HepG2 (cell line): ENCODE results near the gene MICB. TPM values are rescaled to one million over a fixed set of nuclear protein-coding genes. Genes with fewer than 3 reads are reported as not detected.

Experiments used
- ATAC-seq: fragments of 200-7000 bp; cut with Tn5 transposase; 3 replicates; pipeline ENCODE4 v1.9.1; 2020; ENCODE audit warnings: mild to moderate bottlenecking, moderate library complexity
- BruUV-seq: library from RNA; stranded (reverse); fragments of 400-500 nt; replicated peaks from 2 replicates; lab custom pipeline; 2021; lab: Mats Ljungman, UMichigan
- CTCF ChIA-PET: fragments of 300-600 bp; formaldehyde crosslinking; extraction: SDS; loops from one replicate; lab custom pipeline; 2021; ENCODE audit warnings: low total read pairs, inconsistent platforms, low intra/inter-chr PET ratio; lab: Yijun Ruan, JAX
- POLR2A ChIA-PET: fragments of 350-600 bp; sonication (Branson Sonifier 250); formaldehyde crosslinking; loops from one replicate; lab custom pipeline; 2020; ENCODE audit warnings: antibody characterized with exemption, inconsistent platforms; lab: Yijun Ruan, JAX
- DNase-seq: peaks from one replicate; pipeline ENCODE4 v3.0.0-alpha.2; 2015; ENCODE audit warnings: low spot score
- FAIRE-seq: peaks from 3 replicates; lab custom pipeline; 2011; peaks lifted over from hg19 to GRCh38; lab: Jason Lieb, UNC
- H2AFZ ChIP-seq: one replicate; pipeline ENCODE4 v1.6.1; 2011; ENCODE audit warnings: low read length, inconsistent platforms
- H3K27ac ChIP-seq: fragments of 300-600 bp; 3 replicates; pipeline ENCODE4 v1.8.0; 2011; ENCODE audit warnings: mixed run types, mild to moderate bottlenecking, mixed read lengths, low read length, inconsistent platforms; ENCODE audit not compliant: insufficient read depth; ENCODE audit errors: extremely low read length
- H3K27me3 ChIP-seq, 2 experiments: fragments of 200-600 bp in 1 of 2; 2 replicates in 1 of 2; 3 replicates in 1 of 2; pipeline versions ENCODE4 v1.6.0 to v1.8.0; 2011; ENCODE audit warnings: low read length in 2 of 2, mild to moderate bottlenecking in 2 of 2, moderate library complexity in 2 of 2, inconsistent platforms in 1 of 2; ENCODE audit not compliant: insufficient read depth in 2 of 2, control insufficient read depth in 1 of 2
- H3K36me3 ChIP-seq, 2 experiments: fragments of 200-600 bp in 1 of 2; replicated peaks in 1 of 2; 2 replicates in 1 of 2; 3 replicates in 1 of 2; pipeline versions ENCODE4 v1.5.1 to v1.8.0; 2011; ENCODE audit warnings: low read length in 2 of 2, inconsistent platforms in 1 of 2; ENCODE audit not compliant: insufficient read depth in 2 of 2, control insufficient read depth in 1 of 2
- H3K4me1 ChIP-seq: 2 replicates; pipeline ENCODE4 v1.5.1; 2012; ENCODE audit warnings: low read length, inconsistent platforms; ENCODE audit not compliant: insufficient read depth
- H3K4me2 ChIP-seq: 2 replicates; pipeline ENCODE4 v1.6.0; 2011; ENCODE audit warnings: low read depth, low read length, inconsistent platforms
- H3K4me3 ChIP-seq, 3 experiments: fragments of 200-600 bp in 1 of 3; sonication (generic), shearing (Covaris generic) in 1 of 3; replicated peaks in 1 of 3; 2 replicates each; pipeline ENCODE4 v1.5.1; 2011 to 2016; ENCODE audit warnings: low read length in 3 of 3, inconsistent platforms in 2 of 3, low read depth in 2 of 3, mild to moderate bottlenecking in 2 of 3, control low read depth in 1 of 3, mixed read lengths in 1 of 3; ENCODE audit not compliant: insufficient read depth in 1 of 3
- H3K79me2 ChIP-seq: one replicate; pipeline ENCODE4 v1.6.1; 2011; ENCODE audit warnings: low read length, inconsistent platforms; ENCODE audit not compliant: insufficient read depth
- H3K9ac ChIP-seq: 2 replicates; pipeline ENCODE4 v1.6.0; 2011; ENCODE audit warnings: mild to moderate bottlenecking, low read depth, low read length, inconsistent platforms; ENCODE audit not compliant: insufficient read depth
- H3K9me3 ChIP-seq: 2 replicates; pipeline ENCODE4 v1.5.1; 2012; ENCODE audit warnings: mild to moderate bottlenecking, low read length
- H4K20me1 ChIP-seq: 2 replicates; pipeline ENCODE4 v1.6.0; 2011; ENCODE audit warnings: inconsistent platforms, mild to moderate bottlenecking, low read length, moderate library complexity; ENCODE audit not compliant: insufficient read depth
- ESRRA ChIP-seq: sonication (generic); formaldehyde crosslinking; IDR thresholded peaks from 2 replicates; pipeline ENCODE4 v1.5.1; 2020; ENCODE audit warnings: mild to moderate bottlenecking, low read depth, missing genetic modification reagents
- PAF1 ChIP-seq: IDR thresholded peaks from 2 replicates; pipeline ENCODE4 v1.6.1; 2016; ENCODE audit warnings: missing genetic modification reagents, missing compliant biosample characterization
- POLR2A ChIP-seq, 2 experiments: IDR thresholded peaks; 2 replicates each; pipeline ENCODE4 v1.6.1; 2011; ENCODE audit warnings: low read depth in 2 of 2, low read length in 2 of 2, mild to moderate bottlenecking in 1 of 2, moderate library complexity in 1 of 2; ENCODE audit not compliant: insufficient read depth in 1 of 2
- POLR2AphosphoS5 ChIP-seq: IDR thresholded peaks from 2 replicates; pipeline ENCODE4 v1.6.1; 2012; ENCODE audit warnings: low read depth, low read length
- POLR2G ChIP-seq: fragments of 200-400 bp; formaldehyde crosslinking; IDR thresholded peaks from 2 replicates; pipeline ENCODE4 v1.6.1; 2018; ENCODE audit warnings: mild to moderate bottlenecking, low read depth, low read length, moderate library complexity
- RBM22 ChIP-seq: fragments of 200-400 bp; formaldehyde crosslinking; optimal IDR thresholded peaks from 2 replicates; pipeline ENCODE3; 2017; ENCODE audit warnings: mild to moderate bottlenecking, low read length, moderate library complexity
- SSRP1 ChIP-seq: IDR thresholded peaks from 2 replicates; pipeline ENCODE4 v1.6.1; 2016; ENCODE audit warnings: control low read depth
- ZBTB1 ChIP-seq: sonication (generic); formaldehyde crosslinking; IDR thresholded peaks from 2 replicates; pipeline ENCODE4 v1.4.0; 2020; ENCODE audit warnings: missing genetic modification reagents, borderline replicate concordance
- ZNF263 ChIP-seq: sonication (generic); formaldehyde crosslinking; IDR thresholded peaks from 2 replicates; pipeline ENCODE4 v1.4.0; 2020; ENCODE audit warnings: missing genetic modification reagents
- ZNF547 ChIP-seq: sonication (generic); formaldehyde crosslinking; IDR thresholded peaks from 2 replicates; pipeline ENCODE4 v1.5.1; 2020; ENCODE audit warnings: mild to moderate bottlenecking, missing genetic modification reagents
- ZNF703 ChIP-seq: sonication (generic); formaldehyde crosslinking; IDR thresholded peaks from 2 replicates; pipeline ENCODE4 v1.5.1; 2020; ENCODE audit warnings: missing genetic modification reagents, mild to moderate bottlenecking, moderate library complexity, borderline replicate concordance
- ZSCAN21 ChIP-seq: sonication (generic); formaldehyde crosslinking; IDR thresholded peaks from 2 replicates; pipeline ENCODE4 v1.8.0; 2022; ENCODE audit warnings: mild to moderate bottlenecking, missing genetic modification reagents, moderate library complexity, borderline replicate concordance
- WGBS: methylation state at CpG from one replicate; pipeline ENCODE4 v1.1.6; 2017; ENCODE audit warnings: low lambda C conversion rate; 5-methylcytosine and 5-hydroxymethylcytosine counted together
- in situ Hi-C: cut with HindIII; loops from 2 replicates; pipeline ENCODE4 v1.10.0; 2017; ENCODE audit warnings: low pct_unique_long_range_greater_than_20kb; ENCODE audit not compliant: extremely low pct_ligation_motif_present
- intact Hi-C: fragments of 100-400 bp; cut with micrococcal nuclease; formaldehyde crosslinking; loops from one replicate; pipeline ENCODE4 v1.10.0; 2022; ENCODE audit not compliant: unreplicated experiment
- polyA plus RNA-seq, 8 experiments: library from polyadenylated mRNA; depleted of rRNA in 3 of 8; stranded (reverse) in 7 of 8; unstranded in 1 of 8; fragments of >200 nt; fragmentation: Illumina TruSeq in 4 of 8; extraction: Trizol in 4 of 8; gene quantifications; 2 replicates each; pipeline versions ENCODE4 v1.2.1 to v1.2.3, GENCODE V29; 2011 to 2016; ENCODE audit warnings: low read depth in 4 of 8, missing spikeins in 1 of 8, mixed read lengths in 1 of 8; ENCODE audit not compliant: insufficient read depth in 1 of 8
- total RNA-seq, 5 experiments: library from RNA; depleted of rRNA; stranded (reverse); fragments of >200 nt; fragmentation: Illumina TruSeq; extraction: Trizol; gene quantifications; 2 replicates each; pipeline ENCODE4 v1.2.3, GENCODE V29; 2016; ENCODE audit warnings: low read depth in 1 of 5
- TF ChIP-seq, protein P1 (sequence below): sonication (generic); formaldehyde crosslinking; IDR thresholded peaks from 2 replicates; pipeline ENCODE4 v1.4.0; 2020; ENCODE audit warnings: missing genetic modification reagents
- TF ChIP-seq, protein P2 (sequence below): sonication (generic); formaldehyde crosslinking; IDR thresholded peaks from 2 replicates; pipeline ENCODE4 v1.4.0; 2020; ENCODE audit warnings: missing genetic modification reagents, borderline replicate concordance
- TF ChIP-seq, protein P3 (sequence below): sonication (generic); formaldehyde crosslinking; conservative IDR thresholded peaks from 2 replicates; pipeline ENCODE4 v1.8.1; 2023; ENCODE audit warnings: missing genetic modification reagents
- TF ChIP-seq, protein P4 (sequence below): sonication (generic); formaldehyde crosslinking; IDR thresholded peaks from 2 replicates; pipeline ENCODE4 v1.4.0; 2020; ENCODE audit warnings: missing genetic modification reagents

Gene MICB
- total and polyA plus RNA-seq, 2 of the 13 experiments (the other 11 are each of a cell fraction or from before 2014, with no cell fraction given) = 12.5 to 12.8 TPM

DNA sequence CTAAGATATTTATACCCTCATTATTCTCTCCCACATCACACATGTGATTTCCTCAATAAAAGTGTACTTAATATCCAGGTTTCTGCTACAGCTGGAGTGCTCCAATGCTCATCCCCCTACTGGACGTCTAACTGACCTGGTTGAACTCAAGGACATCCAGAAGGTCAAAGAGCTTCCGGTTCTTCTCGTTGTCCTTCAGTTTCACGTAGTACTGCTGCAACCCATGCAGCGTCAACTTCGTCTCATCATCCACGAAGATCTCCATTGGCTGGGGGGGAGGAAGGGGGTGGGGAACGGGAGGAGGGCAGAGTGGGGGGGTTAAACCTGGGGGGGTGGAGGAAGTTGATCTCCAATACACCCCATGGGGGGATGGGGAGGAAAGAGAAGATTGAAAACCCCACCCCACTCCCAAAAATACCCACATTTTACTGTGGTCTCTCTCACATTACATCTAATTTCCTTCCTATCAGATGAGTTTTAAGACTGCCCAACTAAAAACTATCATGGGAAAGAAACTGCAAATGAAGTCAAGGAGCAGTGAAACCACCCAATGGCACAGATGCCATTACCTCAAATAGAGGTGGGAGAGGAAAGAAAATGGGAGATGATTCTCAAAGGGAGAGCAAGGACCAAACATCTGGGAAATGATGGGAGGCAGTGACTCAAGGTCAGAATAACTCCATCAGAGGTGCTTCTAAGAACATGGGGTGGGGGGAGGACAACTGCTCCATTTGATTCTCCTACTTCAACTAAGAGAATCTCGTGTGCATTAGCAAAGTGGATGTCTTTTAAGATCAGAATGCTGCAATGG is 34.9 kb downstream of the MICB start:
- Histone ChIP-seq H3K27me3 (no peaks in the 10 kb centered on the region), H3K4me1 (peaks cover 79% of the 10 kb centered on the region), H3K9ac (no peak overlapping the region), H3K27ac (no peak overlapping the region), H3K79me2 (peaks cover 23% of the 10 kb centered on the region), H3K4me2 (no peak overlapping the region), H3K36me3 (peaks cover 41 to 78% of the 10 kb centered on the region in 2 experiments), H4K20me1 (peaks cover 63% of the 10 kb centered on the region), H2AFZ (no peak overlapping the region), H3K4me3 (no peak overlapping the region), H3K9me3 (no peaks in the 10 kb centered on the region)
- no peak for FAIRE-seq
- CTCF ChIA-PET = no interaction called here
- in situ Hi-C loops = no loop called here
- ATAC-seq = no peak
- DNase-seq = no peak
- POLR2A ChIA-PET = interaction anchor here (1.3 to 8.3 kb wide), 2 partner anchors 9 kb away, joined by 6 to 123 read pairs; partner anchors contain the start of gene DDX39B
- BruUV-seq = no TSS peak
- intact Hi-C loops = no loop called here
- 91% methylated on average over 9 of the region's 9 CpGs for WGBS
- TF ChIP-seq ZNF263 (peak; percentile 44; the same call in 1 of the 2 replicates), SSRP1 (CRISPR knock-in tag) (peak; percentile 39; the same call in 1 of the 2 replicates), PAF1 (CRISPR knock-in tag) (peak; percentile 14; the same call in 1 of the 2 replicates), POLR2A (IDR thresholded peaks at IDR 0.05; ENCODE audit: insufficient read depth in 1 of 2, low read depth in 2 of 2, low read length in 2 of 2) (peak in 1 of 2 experiments; percentile 14; a peak in 1 of 4 replicates), ZNF703 (CRISPR knock-in tag) (no peak), POLR2AphosphoS5 (peak; percentile 14; the same call in 1 of the 2 replicates), ZBTB1 (CRISPR knock-in tag) (no peak), RBM22 (peak; percentile 73), POLR2G (peak; percentile 43; the same call in 1 of the 2 replicates), ZNF547 (CRISPR knock-in tag) (no peak), ZSCAN21 (CRISPR knock-in tag) (no peak), ESRRA (peak; percentile 83)
- TF ChIP-seq, protein P1, sequence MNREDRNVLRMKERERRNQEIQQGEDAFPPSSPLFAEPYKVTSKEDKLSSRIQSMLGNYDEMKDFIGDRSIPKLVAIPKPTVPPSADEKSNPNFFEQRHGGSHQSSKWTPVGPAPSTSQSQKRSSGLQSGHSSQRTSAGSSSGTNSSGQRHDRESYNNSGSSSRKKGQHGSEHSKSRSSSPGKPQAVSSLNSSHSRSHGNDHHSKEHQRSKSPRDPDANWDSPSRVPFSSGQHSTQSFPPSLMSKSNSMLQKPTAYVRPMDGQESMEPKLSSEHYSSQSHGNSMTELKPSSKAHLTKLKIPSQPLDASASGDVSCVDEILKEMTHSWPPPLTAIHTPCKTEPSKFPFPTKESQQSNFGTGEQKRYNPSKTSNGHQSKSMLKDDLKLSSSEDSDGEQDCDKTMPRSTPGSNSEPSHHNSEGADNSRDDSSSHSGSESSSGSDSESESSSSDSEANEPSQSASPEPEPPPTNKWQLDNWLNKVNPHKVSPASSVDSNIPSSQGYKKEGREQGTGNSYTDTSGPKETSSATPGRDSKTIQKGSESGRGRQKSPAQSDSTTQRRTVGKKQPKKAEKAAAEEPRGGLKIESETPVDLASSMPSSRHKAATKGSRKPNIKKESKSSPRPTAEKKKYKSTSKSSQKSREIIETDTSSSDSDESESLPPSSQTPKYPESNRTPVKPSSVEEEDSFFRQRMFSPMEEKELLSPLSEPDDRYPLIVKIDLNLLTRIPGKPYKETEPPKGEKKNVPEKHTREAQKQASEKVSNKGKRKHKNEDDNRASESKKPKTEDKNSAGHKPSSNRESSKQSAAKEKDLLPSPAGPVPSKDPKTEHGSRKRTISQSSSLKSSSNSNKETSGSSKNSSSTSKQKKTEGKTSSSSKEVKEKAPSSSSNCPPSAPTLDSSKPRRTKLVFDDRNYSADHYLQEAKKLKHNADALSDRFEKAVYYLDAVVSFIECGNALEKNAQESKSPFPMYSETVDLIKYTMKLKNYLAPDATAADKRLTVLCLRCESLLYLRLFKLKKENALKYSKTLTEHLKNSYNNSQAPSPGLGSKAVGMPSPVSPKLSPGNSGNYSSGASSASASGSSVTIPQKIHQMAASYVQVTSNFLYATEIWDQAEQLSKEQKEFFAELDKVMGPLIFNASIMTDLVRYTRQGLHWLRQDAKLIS = no peak
- TF ChIP-seq, protein P2, sequence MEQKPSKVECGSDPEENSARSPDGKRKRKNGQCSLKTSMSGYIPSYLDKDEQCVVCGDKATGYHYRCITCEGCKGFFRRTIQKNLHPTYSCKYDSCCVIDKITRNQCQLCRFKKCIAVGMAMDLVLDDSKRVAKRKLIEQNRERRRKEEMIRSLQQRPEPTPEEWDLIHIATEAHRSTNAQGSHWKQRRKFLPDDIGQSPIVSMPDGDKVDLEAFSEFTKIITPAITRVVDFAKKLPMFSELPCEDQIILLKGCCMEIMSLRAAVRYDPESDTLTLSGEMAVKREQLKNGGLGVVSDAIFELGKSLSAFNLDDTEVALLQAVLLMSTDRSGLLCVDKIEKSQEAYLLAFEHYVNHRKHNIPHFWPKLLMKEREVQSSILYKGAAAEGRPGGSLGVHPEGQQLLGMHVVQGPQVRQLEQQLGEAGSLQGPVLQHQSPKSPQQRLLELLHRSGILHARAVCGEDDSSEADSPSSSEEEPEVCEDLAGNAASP (CRISPR knock-in tag) = no peak
- TF ChIP-seq, protein P3, sequence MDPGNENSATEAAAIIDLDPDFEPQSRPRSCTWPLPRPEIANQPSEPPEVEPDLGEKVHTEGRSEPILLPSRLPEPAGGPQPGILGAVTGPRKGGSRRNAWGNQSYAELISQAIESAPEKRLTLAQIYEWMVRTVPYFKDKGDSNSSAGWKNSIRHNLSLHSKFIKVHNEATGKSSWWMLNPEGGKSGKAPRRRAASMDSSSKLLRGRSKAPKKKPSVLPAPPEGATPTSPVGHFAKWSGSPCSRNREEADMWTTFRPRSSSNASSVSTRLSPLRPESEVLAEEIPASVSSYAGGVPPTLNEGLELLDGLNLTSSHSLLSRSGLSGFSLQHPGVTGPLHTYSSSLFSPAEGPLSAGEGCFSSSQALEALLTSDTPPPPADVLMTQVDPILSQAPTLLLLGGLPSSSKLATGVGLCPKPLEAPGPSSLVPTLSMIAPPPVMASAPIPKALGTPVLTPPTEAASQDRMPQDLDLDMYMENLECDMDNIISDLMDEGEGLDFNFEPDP (CRISPR knock-in tag) = 0 out of 2 replicates have a peak, but pooled peaks have one; percentile 39
- TF ChIP-seq, protein P4, sequence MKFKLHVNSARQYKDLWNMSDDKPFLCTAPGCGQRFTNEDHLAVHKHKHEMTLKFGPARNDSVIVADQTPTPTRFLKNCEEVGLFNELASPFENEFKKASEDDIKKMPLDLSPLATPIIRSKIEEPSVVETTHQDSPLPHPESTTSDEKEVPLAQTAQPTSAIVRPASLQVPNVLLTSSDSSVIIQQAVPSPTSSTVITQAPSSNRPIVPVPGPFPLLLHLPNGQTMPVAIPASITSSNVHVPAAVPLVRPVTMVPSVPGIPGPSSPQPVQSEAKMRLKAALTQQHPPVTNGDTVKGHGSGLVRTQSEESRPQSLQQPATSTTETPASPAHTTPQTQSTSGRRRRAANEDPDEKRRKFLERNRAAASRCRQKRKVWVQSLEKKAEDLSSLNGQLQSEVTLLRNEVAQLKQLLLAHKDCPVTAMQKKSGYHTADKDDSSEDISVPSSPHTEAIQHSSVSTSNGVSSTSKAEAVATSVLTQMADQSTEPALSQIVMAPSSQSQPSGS = no peak
